ENCODE measurements around the gene TMEM191C.
A peak's percentile ranks its signal among the peaks of the same experiment; 100 is the strongest.
"Not testable (repeated sequence)": the region's sequence is repeated elsewhere in the genome, so short reads cannot be mapped to it uniquely, and the experiment has no call there.

Gene TMEM191C

GRCh38 chr22:21446128-21446826 lies 20.9 kb upstream of the TMEM191C start:
- no peak for DNase-seq (ENCODE audit: low read depth)

GRCh38 chr22:21446827-21447690 lies 20.1 kb upstream of the TMEM191C start:
- DNase-seq (ENCODE audit: low read depth) = no peak

GRCh38 chr22:21447694-21448402 lies 19.3 kb upstream of the TMEM191C start:
- no peak for DNase-seq (ENCODE audit: low read depth)

- no peak for DNase-seq (ENCODE audit: low read depth)
Measured at GRCh38 chr22:21448627-21449416, 18.4 kb upstream of the TMEM191C start.

- DNase-seq (ENCODE audit: low read depth) = no peak
Measured at GRCh38 chr22:21449531-21450319, 17.5 kb upstream of the TMEM191C start.

GRCh38 chr22:21450320-21450831 lies 16.8 kb upstream of the TMEM191C start:
- no peak for DNase-seq (ENCODE audit: low read depth)

GRCh38 chr22:21450858-21451353 lies 16.3 kb upstream of the TMEM191C start:
- no peak for DNase-seq (ENCODE audit: low read depth)

- DNase-seq (ENCODE audit: low read depth) = no peak
Measured at GRCh38 chr22:21451545-21452520, 15.4 kb upstream of the TMEM191C start.

GRCh38 chr22:21452666-21453065 lies 14.5 kb upstream of the TMEM191C start:
- not testable (repeated sequence) for DNase-seq (ENCODE audit: low read depth)

- not testable (repeated sequence) for DNase-seq (ENCODE audit: low read depth)
Measured at GRCh38 chr22:21454998-21455333, 12.2 kb upstream of the TMEM191C start.

- no peak for DNase-seq (ENCODE audit: low read depth)
Measured at GRCh38 chr22:21455334-21456089, 11.7 kb upstream of the TMEM191C start.

GRCh38 chr22:21457023-21457787 lies 10.0 kb upstream of the TMEM191C start:
- no peak for DNase-seq (ENCODE audit: low read depth)

- not testable (repeated sequence) for DNase-seq (ENCODE audit: low read depth)
Measured at GRCh38 chr22:21462672-21463071, 4.5 kb upstream of the TMEM191C start.

- peak; percentile 82 for DNase-seq (ENCODE audit: low read depth)
Measured at GRCh38 chr22:21468194-21469096, 1.3 kb downstream of the TMEM191C start.

GRCh38 chr22:21469097-21469994 lies 2.2 kb downstream of the TMEM191C start:
- not testable (repeated sequence) for DNase-seq (ENCODE audit: low read depth)

- DNase-seq (ENCODE audit: low read depth) = not testable (repeated sequence)
Measured at GRCh38 chr22:21472984-21473383, 5.8 kb downstream of the TMEM191C start.
